Embryonic facial prominence (tissue), 1 donor: Measurements from ENCODE around the gene MS4A18.
"Not testable (repeated sequence)": the region's sequence is repeated elsewhere in the genome, so short reads cannot be mapped to it uniquely, and the experiment has no call there.

Experiments used
- DNase-seq: peaks from one replicate; pipeline ENCODE4 v3.0.0-alpha.2; 2016; ENCODE audit errors: extremely low spot score

MS4A18 gene

DNA sequence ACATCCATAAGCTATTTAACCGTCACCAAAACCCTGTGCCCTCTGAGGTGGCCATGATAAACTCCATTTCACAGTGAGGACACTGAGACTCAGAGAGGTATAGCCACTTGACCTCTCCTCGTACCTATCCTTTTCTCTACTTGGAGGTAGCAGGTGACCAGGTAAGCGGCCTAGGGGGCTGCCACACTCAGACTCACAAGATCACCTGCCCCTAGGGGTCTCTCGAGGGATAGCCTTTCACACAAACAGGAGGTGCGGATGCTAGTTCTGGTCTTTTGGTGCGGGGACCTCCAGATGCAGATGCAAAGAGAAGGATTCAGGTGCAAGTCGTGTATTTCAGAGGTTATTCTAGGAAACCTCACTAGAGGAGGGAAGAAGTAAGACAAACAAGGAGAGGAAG is 14.6 kb downstream of the MS4A18 start:
- DNase-seq: no peak

- DNase-seq: no peak
Observed at GRCh38 chr11:60740573-60740972, 16.1 kb downstream of the MS4A18 start.

DNA sequence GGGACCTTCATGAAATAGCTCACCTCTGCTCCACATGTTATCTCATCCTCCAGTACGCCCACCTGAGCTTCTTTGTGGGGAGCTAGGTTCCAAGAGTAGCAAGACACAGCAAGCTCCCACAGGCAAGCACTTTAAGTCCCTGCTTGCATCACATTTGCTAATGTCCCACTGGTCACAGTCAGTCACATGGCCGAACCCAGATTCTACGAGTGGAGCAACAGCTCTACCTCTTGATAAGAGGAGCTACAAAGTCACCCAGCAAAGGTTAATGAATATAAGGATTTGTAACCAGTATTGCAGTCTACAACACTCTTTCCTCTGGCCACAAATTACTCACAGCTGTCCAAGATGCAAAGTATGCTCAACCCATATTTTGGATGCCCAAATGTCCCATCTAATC is 16.9 kb downstream of the MS4A18 start:
- no peak for DNase-seq

DNA sequence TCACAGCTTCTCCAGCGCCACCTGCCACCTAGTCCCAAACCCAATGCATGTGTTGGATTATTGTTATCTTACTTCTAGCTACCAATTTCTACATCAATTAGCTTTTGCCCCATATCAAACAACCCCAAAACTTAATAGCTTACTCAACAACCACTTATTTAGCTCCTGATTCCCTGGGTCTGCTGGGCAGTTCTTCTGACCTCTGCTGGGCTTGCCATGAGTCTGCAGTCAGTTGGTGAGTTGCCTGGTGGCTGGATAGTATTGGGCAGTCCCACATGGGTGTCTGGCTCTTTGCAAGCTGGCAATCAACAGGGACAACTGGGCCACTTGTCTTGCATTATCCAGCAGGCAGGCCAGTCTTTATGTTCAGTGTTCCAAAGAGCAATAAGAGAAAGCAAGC is 18.5 kb downstream of the MS4A18 start:
- no peak for DNase-seq

- no peak for DNase-seq
Observed at GRCh38 chr11:60744114-60744513, 19.6 kb downstream of the MS4A18 start.

DNA sequence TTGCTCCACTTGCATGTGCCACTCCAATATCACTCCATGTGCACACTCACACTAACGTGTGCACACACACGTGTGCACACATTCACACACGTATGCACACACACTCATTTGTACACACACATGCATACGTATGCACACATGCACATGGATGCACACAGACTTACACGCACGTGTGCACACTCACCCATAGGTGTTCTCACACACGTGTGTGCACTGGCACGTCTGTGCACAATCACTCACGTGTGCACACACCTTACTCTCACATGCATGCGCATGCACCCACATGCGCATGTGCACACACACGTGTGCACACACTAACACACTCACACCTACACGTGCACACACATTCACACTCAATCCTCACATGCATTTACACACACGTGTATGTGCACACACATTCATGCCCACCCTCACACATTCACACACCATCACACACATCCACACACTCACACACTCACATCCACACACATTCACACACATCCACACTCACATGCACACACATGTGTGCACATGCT is 22.9 kb downstream of the MS4A18 start:
- no peak for DNase-seq

- no peak for DNase-seq
Observed at GRCh38 chr11:60748225-60748624, 23.7 kb downstream of the MS4A18 start.

- no peak for DNase-seq
Observed at GRCh38 chr11:60748821-60749220, 24.3 kb downstream of the MS4A18 start.

GRCh38 chr11:60750911-60751310 is 26.4 kb downstream of the MS4A18 start:
- no peak for DNase-seq

GRCh38 chr11:60753309-60753708 is 28.8 kb downstream of the MS4A18 start:
- no peak for DNase-seq

- no peak for DNase-seq
Observed at GRCh38 chr11:60754887-60755286, 30.4 kb downstream of the MS4A18 start.

DNA sequence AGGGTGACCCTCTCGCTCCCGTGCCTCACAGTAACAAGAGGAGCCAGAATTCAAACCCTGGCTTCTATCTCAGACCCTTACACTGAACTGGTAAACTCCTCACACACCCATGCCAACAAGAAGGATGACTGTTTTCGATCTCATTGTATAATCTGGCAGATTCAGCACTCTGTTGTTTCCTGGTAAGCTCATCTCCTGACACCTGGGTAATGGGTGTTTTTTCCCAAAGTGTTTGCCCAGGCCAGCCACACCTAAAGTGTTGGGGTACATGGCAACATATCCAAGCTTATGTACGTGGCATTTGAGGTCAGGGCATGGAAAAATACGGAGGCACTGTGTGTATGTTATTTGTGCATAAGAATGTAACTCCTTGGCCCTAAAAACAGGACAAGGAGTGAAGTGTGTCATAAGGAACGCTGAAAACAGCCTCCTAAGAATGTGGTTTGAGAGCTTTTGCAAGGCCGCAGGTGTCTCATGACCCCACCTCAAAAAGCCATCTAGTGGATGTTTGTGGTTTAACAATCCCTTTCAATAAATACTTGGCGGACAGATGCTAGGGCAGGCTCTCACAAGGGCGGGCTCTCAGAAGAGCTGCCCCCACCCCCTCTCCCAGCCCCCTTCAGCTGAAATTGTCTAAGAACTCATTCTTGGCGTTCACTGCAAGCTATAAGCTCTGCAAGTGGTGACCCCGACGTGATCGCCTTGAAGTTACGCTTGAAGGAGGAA is 31.9 kb downstream of the MS4A18 start, which contains the start of gene MS4A15:
Gene MS4A15 (plus strand): TSS at position 561 of the 726 bp plus-strand sequence. CDS start 6,867 bp downstream, outside the sequence.
- DNase-seq: no peak

GRCh38 chr11:60757231-60757800 is 32.8 kb downstream of the MS4A18 start:
- DNase-seq: no peak

DNA sequence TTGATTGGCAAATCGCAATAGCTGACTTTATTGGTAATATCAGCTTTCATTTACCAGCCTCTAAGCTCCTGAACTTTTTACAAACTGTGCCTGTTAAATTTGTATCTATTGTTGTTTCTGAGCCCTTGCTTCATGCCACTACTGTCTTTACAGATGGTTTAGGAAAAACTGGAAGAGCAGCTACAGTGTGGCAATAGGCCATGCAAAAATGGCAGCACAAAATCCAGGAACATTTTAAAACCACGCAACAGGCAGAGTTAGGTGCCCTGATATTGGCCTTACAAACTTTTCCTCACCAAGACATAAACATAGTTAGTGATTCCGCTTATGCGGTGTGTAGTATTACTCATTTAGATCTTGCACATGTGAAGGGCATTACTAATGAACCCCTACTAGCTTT is 34.2 kb downstream of the MS4A18 start:
- DNase-seq: not testable (repeated sequence)

GRCh38 chr11:60759438-60760225 is 35.1 kb downstream of the MS4A18 start:
- not testable (repeated sequence) for DNase-seq

DNA sequence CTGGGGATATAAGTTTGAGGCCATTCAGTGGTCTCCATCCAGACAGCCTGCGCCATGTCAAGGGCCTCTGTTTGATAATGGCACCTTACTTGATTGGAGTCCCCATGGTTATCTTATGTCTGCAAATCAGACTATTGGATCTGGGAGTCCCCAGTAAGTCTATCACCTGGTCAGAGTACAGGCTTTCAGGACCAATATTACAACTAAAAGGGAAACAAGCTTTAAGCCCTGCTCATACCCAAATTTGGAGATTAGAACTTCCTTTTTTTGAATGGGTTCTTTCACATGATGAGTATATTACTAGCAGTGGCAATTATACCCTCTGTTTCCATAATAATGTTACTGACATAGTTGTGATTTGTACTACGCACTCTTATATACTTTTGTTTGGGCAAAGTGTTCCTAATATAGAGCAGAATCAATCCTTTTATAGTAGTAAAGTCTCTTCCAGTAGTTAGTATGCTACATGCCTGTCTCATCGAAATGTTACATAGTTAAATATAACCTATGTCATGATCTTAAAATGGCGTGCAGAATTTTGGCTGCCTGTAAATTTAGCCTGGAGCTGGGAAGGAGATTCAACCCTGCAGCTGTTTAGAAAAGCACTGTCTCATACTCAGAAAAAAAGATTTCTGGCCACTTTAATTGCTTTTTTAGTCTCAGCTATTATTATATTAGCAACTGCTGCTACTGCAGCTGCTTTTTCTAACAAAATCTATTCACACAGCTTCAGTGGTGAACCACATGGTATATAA is 37.1 kb downstream of the MS4A18 start:
- no peak for DNase-seq

GRCh38 chr11:60762851-60763691 is 38.6 kb downstream of the MS4A18 start:
- DNase-seq: no peak

DNA sequence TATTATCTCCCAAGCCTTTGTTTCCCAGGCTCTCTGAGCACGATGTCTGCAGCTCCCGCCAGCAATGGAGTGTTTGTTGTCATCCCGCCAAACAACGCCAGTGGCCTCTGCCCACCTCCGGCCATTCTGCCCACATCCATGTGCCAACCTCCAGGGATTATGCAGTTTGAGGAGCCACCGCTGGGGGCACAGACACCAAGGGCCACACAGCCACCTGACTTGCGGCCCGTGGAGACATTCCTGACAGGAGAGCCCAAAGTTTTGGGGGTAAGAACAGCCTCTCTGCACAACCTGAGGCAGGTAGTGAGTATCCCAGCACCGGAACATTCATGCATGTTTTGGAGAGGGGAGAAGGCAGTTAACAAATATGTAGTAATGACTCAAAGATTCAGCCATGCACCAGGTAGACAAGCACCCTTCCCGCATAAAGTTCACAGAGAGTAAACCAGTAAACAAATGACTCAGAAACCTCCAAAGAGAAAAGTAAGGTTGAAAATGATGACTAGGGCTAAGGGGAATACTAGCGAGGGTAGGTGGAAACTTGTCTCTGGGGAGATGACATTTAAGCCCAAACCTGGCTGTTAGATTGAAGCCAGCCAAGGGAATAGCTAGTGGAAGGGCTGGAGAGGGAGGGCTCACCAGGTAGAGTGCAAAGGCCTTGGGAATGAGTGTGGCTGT is 39.3 kb downstream of the MS4A18 start:
- no peak for DNase-seq

GRCh38 chr11:60764879-60765278 is 40.4 kb downstream of the MS4A18 start:
- DNase-seq: no peak

- no peak for DNase-seq
Observed at GRCh38 chr11:60765355-60765754, 40.8 kb downstream of the MS4A18 start.
